CD4-positive, alpha-beta T cell treated with Interleukin-15 for 1 hour (primary cell): ENCODE data around the gene CFC1.
"Not testable (repeated sequence)": the region's sequence is repeated elsewhere in the genome, so short reads cannot be mapped to it uniquely, and the experiment has no call there.

ENCODE experiments used
- DNase-seq: peaks from one replicate; pipeline ENCODE4 v3.0.0-alpha.2; 2020

Gene CFC1

GRCh38 chr2:130582970-130583369, 16.4 kb downstream of the CFC1 start:
- DNase-seq: not testable (repeated sequence)

- not testable (repeated sequence) for DNase-seq
Measured at GRCh38 chr2:130581491-130581890, 17.9 kb downstream of the CFC1 start.

- DNase-seq: not testable (repeated sequence)
Measured at GRCh38 chr2:130579121-130579520, 20.3 kb downstream of the CFC1 start.

GRCh38 chr2:130577559-130577958, 21.8 kb downstream of the CFC1 start:
- not testable (repeated sequence) for DNase-seq

GRCh38 chr2:130576209-130576784, 23.1 kb downstream of the CFC1 start:
- not testable (repeated sequence) for DNase-seq

- not testable (repeated sequence) for DNase-seq
Measured at GRCh38 chr2:130574230-130574629, 25.1 kb downstream of the CFC1 start.

GRCh38 chr2:130571929-130572328, 27.4 kb downstream of the CFC1 start:
- DNase-seq: not testable (repeated sequence)

- DNase-seq: not testable (repeated sequence)
Measured at GRCh38 chr2:130566165-130566564, 33.2 kb downstream of the CFC1 start.

GRCh38 chr2:130556441-130556840, 42.9 kb downstream of the CFC1 start:
- DNase-seq: not testable (repeated sequence)

- not testable (repeated sequence) for DNase-seq
Measured at GRCh38 chr2:130554178-130554577, 45.2 kb downstream of the CFC1 start.

GRCh38 chr2:130549475-130549874, 49.9 kb downstream of the CFC1 start:
- not testable (repeated sequence) for DNase-seq

GRCh38 chr2:130548418-130548817, 51.0 kb downstream of the CFC1 start:
- not testable (repeated sequence) for DNase-seq

GRCh38 chr2:130544978-130545377, 54.4 kb downstream of the CFC1 start:
- DNase-seq: not testable (repeated sequence)

- DNase-seq: not testable (repeated sequence)
Measured at GRCh38 chr2:130543785-130544528, 55.4 kb downstream of the CFC1 start.

GRCh38 chr2:130542789-130543188, 56.6 kb downstream of the CFC1 start:
- not testable (repeated sequence) for DNase-seq
